HL-60 (cell line): Measurements from ENCODE around the gene KRTAP5-3.

Experiments used
- POLR2AphosphoS5 ChIP-seq: IDR thresholded peaks from 2 replicates; pipeline ENCODE4 v1.6.1; 2012; ENCODE audit warnings: low read depth
- SPI1 ChIP-seq: IDR thresholded peaks from 2 replicates; pipeline ENCODE4 v1.6.1; 2012; ENCODE audit warnings: low read depth, mild to moderate bottlenecking, borderline replicate concordance
- TF ChIP-seq, protein P1 (sequence below): IDR thresholded peaks from one replicate; pipeline ENCODE4 v1.5.1; 2011; ENCODE audit warnings: low read length, control low read depth, inconsistent platforms; ENCODE audit not compliant: insufficient read depth

DNA sequence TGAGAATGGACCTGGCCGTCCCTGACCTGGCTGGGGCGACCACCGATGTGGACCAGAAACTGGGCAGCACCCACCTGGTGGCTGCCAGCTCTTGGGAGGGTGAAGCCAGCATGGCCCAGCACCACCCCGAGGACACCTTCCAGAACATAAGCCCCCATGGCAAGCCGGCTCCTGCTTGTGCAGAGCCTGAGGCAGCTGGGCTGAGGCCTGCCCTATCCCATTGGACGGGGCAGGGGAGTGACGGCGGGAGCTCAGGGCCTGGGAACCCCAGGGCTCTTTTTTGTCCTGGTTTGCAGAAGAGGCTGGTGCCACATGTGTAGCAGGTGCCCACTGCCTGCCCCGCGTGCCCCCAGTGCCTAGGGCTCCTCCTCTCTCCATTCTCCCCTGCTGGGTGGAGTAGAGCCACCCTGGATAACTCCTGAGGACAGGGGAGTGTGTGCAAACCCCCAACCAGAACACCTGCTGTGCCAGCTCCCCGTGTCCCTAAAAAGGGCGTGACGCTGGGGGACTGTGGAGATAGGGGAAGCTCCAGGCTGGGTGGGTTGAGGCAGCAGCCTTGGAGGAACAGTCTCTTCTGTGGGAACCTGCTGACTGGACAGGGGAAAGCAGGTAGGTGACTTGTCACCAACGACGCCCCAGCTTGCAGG is 48.1 kb downstream of the KRTAP5-3 start:
- TF ChIP-seq, protein P1, sequence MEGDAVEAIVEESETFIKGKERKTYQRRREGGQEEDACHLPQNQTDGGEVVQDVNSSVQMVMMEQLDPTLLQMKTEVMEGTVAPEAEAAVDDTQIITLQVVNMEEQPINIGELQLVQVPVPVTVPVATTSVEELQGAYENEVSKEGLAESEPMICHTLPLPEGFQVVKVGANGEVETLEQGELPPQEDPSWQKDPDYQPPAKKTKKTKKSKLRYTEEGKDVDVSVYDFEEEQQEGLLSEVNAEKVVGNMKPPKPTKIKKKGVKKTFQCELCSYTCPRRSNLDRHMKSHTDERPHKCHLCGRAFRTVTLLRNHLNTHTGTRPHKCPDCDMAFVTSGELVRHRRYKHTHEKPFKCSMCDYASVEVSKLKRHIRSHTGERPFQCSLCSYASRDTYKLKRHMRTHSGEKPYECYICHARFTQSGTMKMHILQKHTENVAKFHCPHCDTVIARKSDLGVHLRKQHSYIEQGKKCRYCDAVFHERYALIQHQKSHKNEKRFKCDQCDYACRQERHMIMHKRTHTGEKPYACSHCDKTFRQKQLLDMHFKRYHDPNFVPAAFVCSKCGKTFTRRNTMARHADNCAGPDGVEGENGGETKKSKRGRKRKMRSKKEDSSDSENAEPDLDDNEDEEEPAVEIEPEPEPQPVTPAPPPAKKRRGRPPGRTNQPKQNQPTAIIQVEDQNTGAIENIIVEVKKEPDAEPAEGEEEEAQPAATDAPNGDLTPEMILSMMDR, result no peak
- TF ChIP-seq POLR2AphosphoS5, result no peak
- TF ChIP-seq SPI1, result no peak
